Activated CD8-positive, alpha-beta T cell treated with anti-CD3 and anti-CD28 coated beads for 36 hours (primary cell): Measurements from ENCODE around the gene MYO1D. TPM values are rescaled to one million over a fixed set of nuclear protein-coding genes. Genes with fewer than 3 reads are reported as not detected.
A peak's percentile ranks its signal among the peaks of the same experiment; 100 is the strongest.

Source experiments
- ATAC-seq: fragments of 200-7000 bp; cut with Tn5 transposase; one replicate; pipeline ENCODE4 v1.10.0; 2021; ENCODE audit warnings: mild to moderate bottlenecking, moderate library complexity
- CTCF ChIA-PET: fragments of 350-600 bp; sonication (Branson Sonifier 250); formaldehyde crosslinking; loops from one replicate; lab custom pipeline; 2021; ENCODE audit warnings: antibody characterized with exemption; lab: Charles Lee
- POLR2A ChIA-PET: fragments of 350-600 bp; sonication (Branson Sonifier 250); formaldehyde crosslinking; loops from one replicate; lab custom pipeline; 2021; ENCODE audit warnings: antibody characterized with exemption; lab: Charles Lee
- DNase-seq: peaks from one replicate; pipeline ENCODE4 v3.0.0-alpha.2; 2020
- H3K27ac Mint-ChIP-seq: one replicate; pipeline ENCODE4 v1.8.0; 2021; ENCODE audit warnings: mild to moderate bottlenecking, mixed read lengths
- H3K27me3 Mint-ChIP-seq: one replicate; pipeline ENCODE4 v1.8.0; 2021; ENCODE audit warnings: mixed read lengths
- H3K36me3 Mint-ChIP-seq: one replicate; pipeline ENCODE4 v1.8.0; 2021; ENCODE audit warnings: low read depth, mixed read lengths
- H3K4me1 Mint-ChIP-seq: one replicate; pipeline ENCODE4 v1.8.0; 2021; ENCODE audit warnings: low read depth, mixed read lengths
- H3K4me3 Mint-ChIP-seq: one replicate; pipeline ENCODE4 v1.8.0; 2021; ENCODE audit warnings: mild to moderate bottlenecking, moderate library complexity, mixed read lengths
- H3K9me3 Mint-ChIP-seq: one replicate; pipeline ENCODE4 v1.8.0; 2021; ENCODE audit warnings: mixed read lengths
- intact Hi-C: fragments of 100-400 bp; cut with micrococcal nuclease; formaldehyde crosslinking; loops from one replicate; pipeline ENCODE4 v1.10.0; 2022
- total RNA-seq, 2 experiments: library from RNA; stranded (reverse); gene quantifications; one replicate each; pipeline ENCODE4 v1.2.3, GENCODE V29; 2021
- TF ChIP-seq, protein P1 (sequence below): fragments of 200-600 bp; IDR thresholded peaks from one replicate; pipeline ENCODE4 v1.8.0; 2022; ENCODE audit warnings: antibody characterized with exemption, mild to moderate bottlenecking

Gene MYO1D
- total RNA-seq, 2 experiments from 2014 or later: 8.3 to 9.2 TPM

DNA sequence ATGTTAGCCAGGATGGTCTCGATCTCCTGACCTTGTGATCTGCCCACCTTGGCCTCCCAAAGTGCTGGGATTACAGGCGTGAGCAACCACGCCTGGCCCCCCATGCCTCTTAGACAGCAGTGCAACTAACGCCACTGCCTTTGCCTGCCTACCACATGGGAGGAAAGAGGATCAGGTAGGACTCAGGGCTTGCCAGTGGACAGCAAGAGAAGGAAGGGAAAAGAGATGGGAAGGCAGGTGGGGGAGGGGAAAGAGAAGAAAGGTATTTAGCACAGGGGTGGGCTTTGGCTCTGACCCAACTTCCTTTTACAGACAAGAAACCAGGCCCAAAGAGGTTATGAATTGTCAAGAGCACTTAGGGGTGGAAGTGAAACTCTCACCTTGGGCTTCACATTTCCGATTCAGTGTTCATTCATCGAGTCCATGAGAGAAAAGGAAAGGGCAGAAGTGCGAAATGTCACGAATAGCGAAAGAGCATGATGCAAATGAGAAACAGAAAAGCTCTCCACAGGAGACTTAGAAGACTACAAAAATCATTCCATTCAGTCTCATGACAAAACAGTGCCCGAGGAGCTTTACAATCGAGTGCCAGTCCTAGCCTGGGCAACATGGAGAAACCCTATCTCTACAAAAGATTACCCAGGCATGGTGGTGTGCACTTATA, 353.8 kb downstream of the MYO1D start:
- H3K4me1 Mint-ChIP-seq: peaks cover 63% of the 10 kb centered on the region
- DNase-seq: peak; percentile 84

DNA sequence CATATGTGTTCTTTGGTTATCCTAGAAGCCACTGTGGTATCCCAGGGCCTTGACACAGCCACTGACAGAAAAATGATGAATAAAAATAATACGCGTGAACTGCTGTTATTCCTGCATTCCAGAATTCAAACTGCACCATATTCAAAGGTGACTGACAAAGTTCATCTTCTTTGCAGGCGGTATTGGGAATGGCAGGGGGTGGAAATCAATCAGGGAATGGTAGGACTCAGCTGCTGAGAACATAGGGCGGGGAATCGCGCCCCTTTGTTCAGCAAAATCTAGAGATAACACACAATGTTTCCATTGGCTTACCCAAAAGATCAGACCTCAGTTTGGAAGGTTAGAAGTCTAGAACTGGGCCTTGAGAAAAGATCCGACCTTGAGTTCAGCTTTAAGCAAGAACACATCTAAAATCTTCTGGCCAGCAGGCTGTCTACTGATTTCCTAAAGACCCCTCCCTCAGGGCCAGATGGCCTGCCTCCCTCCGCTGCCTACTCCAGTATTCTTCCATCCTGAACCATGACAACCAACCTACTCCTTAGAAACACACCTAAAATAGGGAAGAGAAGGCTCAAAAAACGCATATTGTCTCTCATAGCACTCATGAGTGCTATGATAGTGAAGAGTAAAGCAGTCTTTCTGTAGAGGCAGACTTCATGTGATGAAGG, 356.1 kb downstream of the MYO1D start:
- ATAC-seq: no peak
- H3K27me3 Mint-ChIP-seq: peaks cover 2% of the 10 kb centered on the region
- peak overlapping the region; percentile 74 for H3K4me3 Mint-ChIP-seq
- POLR2A ChIA-PET: interaction anchor here (1.3 to 6.9 kb wide), 3 partner anchors 17 to 33 kb away, joined by 3 to 43 read pairs (median 5); partner anchors contain the start of gene CDK5R1
- H3K9me3 Mint-ChIP-seq: no peaks in the 10 kb centered on the region
- intact Hi-C loops: loop anchor here (5.0 kb wide), 1 partner anchor 34 kb away; the partner anchor contains the start of gene CDK5R1
- CTCF ChIA-PET: no interaction called here
- TF ChIP-seq, protein P1, sequence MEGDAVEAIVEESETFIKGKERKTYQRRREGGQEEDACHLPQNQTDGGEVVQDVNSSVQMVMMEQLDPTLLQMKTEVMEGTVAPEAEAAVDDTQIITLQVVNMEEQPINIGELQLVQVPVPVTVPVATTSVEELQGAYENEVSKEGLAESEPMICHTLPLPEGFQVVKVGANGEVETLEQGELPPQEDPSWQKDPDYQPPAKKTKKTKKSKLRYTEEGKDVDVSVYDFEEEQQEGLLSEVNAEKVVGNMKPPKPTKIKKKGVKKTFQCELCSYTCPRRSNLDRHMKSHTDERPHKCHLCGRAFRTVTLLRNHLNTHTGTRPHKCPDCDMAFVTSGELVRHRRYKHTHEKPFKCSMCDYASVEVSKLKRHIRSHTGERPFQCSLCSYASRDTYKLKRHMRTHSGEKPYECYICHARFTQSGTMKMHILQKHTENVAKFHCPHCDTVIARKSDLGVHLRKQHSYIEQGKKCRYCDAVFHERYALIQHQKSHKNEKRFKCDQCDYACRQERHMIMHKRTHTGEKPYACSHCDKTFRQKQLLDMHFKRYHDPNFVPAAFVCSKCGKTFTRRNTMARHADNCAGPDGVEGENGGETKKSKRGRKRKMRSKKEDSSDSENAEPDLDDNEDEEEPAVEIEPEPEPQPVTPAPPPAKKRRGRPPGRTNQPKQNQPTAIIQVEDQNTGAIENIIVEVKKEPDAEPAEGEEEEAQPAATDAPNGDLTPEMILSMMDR: no peak
- H3K4me1 Mint-ChIP-seq: peaks cover 78% of the 10 kb centered on the region
- no peak for DNase-seq
- peak overlapping the region; percentile 91 for H3K27ac Mint-ChIP-seq
- H3K36me3 Mint-ChIP-seq: peaks cover 5% of the 10 kb centered on the region

More for the DNA sequence above, 353.8 kb downstream of the MYO1D start:
- ChIA-PET POLR2A (interaction anchor here (0.7 to 6.9 kb wide), 9 partner anchors 11 to 78 kb away, joined by 3 to 43 read pairs (median 4); partner anchors contain the start of gene CDK5R1), CTCF (interaction anchor here (1.4 to 4.2 kb wide), 5 partner anchors 11 to 79 kb away, joined by 4 to 42 read pairs (median 9); partner anchors contain the start of genes CDK5R1 and PSMD11)
- Mint-ChIP-seq H3K27me3 (peaks cover 6% of the 10 kb centered on the region), H3K4me3 (peak overlapping the region; percentile 55), H3K27ac (peak overlapping the region; percentile 98), H3K9me3 (no peaks in the 10 kb centered on the region), H3K36me3 (peaks cover 7% of the 10 kb centered on the region)
- TF ChIP-seq, protein P1: no peak
- ATAC-seq: peak; percentile 53
- intact Hi-C loops: loop anchor here (5.0 kb wide), 1 partner anchor 36 kb away; the partner anchor contains the start of gene CDK5R1

DNA sequence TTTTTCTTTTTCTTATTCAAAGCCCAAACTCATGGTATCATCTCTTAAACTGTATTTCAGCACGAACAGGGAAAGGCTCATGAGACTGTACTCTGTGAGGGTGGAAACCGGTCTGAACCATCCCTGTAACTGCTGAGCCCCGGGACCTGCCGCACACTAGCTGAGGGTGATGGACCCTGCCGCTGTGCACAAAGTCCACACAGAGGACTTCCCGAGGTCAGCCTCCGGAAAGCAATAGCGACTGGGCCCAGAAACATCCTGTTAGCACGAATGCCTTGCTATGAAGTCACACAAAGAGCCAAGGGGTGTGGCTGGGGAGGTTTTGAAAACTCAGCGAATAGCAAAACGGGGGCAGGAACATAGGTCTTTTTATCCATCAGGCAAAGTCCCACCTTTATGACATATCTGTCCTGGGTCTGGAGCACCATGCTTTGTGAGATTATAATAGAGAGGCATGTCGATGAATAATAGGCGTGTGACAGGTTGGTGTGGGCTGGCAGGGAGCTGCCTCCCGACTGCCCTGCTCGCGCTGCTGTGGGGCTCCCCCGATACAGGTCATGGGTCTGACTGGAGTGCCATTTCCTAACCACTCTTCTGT, 356.7 kb downstream of the MYO1D start:
- intact Hi-C loops: loop anchor here (5.0 kb wide), 1 partner anchor 33 kb away; the partner anchor contains the start of gene CDK5R1
- H3K27ac Mint-ChIP-seq: peak overlapping the region; percentile 91

DNA sequence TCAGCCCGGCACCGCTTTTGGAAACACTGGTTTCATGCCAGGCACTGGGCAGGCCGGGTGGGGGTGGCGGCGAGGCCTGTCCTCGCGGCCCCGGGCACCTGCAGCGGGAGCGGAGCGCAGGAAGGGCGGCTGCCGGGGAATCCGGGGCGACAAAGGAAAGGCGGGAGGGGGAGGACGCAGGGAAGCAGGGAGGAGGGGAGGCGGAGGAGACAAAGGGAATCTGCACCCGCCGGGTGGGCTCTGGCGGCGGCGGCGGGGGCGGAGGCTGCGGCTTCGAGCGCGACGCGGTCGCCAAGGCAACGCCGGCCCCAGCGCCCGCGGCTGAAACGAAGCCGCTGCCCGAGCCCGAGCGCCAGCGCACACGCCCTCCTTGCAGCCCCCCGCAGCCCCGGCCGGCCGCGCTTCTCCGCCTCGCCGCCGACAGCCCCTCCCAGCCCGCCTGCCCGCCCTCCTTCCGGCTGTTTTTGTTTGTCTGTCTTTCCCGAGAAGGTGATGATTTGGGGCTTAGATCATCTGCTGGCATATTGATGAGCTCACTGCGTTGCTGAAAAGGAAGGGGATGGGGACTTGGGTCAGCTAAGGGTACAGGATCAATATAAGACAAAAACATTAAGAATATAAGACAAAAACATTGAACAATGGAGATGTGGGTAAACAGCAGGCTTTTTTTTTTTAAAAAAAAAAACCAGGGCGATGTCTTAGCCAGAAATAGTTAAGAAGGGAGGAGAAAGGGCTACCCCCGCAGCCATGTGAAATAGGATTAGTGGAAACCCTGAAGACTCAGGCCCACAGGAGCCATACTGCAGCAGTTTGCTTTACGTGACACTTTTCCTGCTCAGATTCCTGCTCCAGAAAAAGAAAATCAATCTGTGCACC, 357.5 kb downstream of the MYO1D start:
- H3K4me3 Mint-ChIP-seq: peak overlapping the region; percentile 74
- TF ChIP-seq, protein P1: no peak
- H3K27me3 Mint-ChIP-seq: no peaks in the 10 kb centered on the region
- H3K27ac Mint-ChIP-seq: peak overlapping the region; percentile 91
- peak; percentile 71 for DNase-seq
- H3K36me3 Mint-ChIP-seq: peaks cover 3% of the 10 kb centered on the region
- intact Hi-C loops: loop anchor here (5.0 kb wide), 1 partner anchor 32 kb away; the partner anchor contains the start of gene CDK5R1
- POLR2A ChIA-PET: interaction anchor here (0.6 to 5.1 kb wide), 4 partner anchors 11 to 355 kb away, joined by 3 to 29 read pairs (median 4); partner anchors contain the start of gene CDK5R1
- peaks cover 84% of the 10 kb centered on the region for H3K4me1 Mint-ChIP-seq
- CTCF ChIA-PET: interaction anchor here (2.5 kb wide), 1 partner anchor 15 kb away, joined by 10 read pairs; no protein-coding TSS in a partner anchor
- no peaks in the 10 kb centered on the region for H3K9me3 Mint-ChIP-seq
- ATAC-seq: peak; percentile 4

More for the DNA sequence above, 356.7 kb downstream of the MYO1D start:
- CTCF ChIA-PET: no interaction called here
- H3K27me3 Mint-ChIP-seq: no peaks in the 10 kb centered on the region
- DNase-seq: peak; percentile 81
- TF ChIP-seq, protein P1: no peak
- H3K4me3 Mint-ChIP-seq: peak overlapping the region; percentile 74
- POLR2A ChIA-PET: interaction anchor here (0.6 to 6.9 kb wide), 5 partner anchors 16 to 356 kb away, joined by 3 to 43 read pairs (median 5); partner anchors contain the start of gene CDK5R1
- H3K36me3 Mint-ChIP-seq: peaks cover 3% of the 10 kb centered on the region
- H3K4me1 Mint-ChIP-seq: peaks cover 83% of the 10 kb centered on the region
- peak; percentile 45 for ATAC-seq
- no peaks in the 10 kb centered on the region for H3K9me3 Mint-ChIP-seq
